ENCODE measurements around the gene CENPN.

DNA sequence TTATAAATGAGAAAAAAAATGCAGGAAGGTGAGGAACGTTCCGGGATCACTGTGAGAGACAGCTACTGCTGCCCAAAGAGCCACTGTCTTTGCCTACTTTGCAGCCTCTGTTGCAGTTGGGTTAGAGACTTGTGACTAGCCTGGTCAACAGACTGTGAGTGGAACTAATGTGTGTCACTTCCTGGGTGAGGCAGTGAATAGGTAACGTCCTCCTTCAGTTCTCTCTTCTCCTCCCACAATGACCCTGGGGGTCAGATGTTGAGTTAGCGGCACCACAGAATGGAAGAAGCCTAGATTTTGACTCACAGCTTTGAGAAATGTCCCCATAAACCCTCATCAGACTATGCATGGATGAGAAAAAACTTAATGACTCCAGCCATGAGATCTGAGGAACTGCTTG, 64.8 kb downstream of the CENPN start:
- TF ChIP-seq POLR2AphosphoS5 (IDR thresholded peaks at IDR 0.05; ENCODE audit: low read length) (no peak), SREBF1 (IDR thresholded peaks at IDR 0.05; ENCODE audit: low read length) (no peak), TARDBP (IDR thresholded peaks at IDR 0.05; ENCODE audit: borderline replicate concordance) (no peak), BRCA1 (IDR thresholded peaks at IDR 0.05; ENCODE audit: low read depth, low read length) (no peak), NFYB (IDR thresholded peaks at IDR 0.05; ENCODE audit: insufficient read depth, low read depth, low read length) (no peak), MYC (IDR thresholded peaks at IDR 0.05; ENCODE audit: insufficient read depth, insufficient read length, insufficient replicate concordance, low read length, severe bottlenecking) (no peak), JUNB (IDR thresholded peaks at IDR 0.05) (no peak), ZNF274 (IDR thresholded peaks at IDR 0.05; ENCODE audit: insufficient read depth, insufficient read length) (no peak), CBFB (IDR thresholded peaks at IDR 0.05; ENCODE audit: low read depth) (no peak)
- TF ChIP-seq, protein P1, sequence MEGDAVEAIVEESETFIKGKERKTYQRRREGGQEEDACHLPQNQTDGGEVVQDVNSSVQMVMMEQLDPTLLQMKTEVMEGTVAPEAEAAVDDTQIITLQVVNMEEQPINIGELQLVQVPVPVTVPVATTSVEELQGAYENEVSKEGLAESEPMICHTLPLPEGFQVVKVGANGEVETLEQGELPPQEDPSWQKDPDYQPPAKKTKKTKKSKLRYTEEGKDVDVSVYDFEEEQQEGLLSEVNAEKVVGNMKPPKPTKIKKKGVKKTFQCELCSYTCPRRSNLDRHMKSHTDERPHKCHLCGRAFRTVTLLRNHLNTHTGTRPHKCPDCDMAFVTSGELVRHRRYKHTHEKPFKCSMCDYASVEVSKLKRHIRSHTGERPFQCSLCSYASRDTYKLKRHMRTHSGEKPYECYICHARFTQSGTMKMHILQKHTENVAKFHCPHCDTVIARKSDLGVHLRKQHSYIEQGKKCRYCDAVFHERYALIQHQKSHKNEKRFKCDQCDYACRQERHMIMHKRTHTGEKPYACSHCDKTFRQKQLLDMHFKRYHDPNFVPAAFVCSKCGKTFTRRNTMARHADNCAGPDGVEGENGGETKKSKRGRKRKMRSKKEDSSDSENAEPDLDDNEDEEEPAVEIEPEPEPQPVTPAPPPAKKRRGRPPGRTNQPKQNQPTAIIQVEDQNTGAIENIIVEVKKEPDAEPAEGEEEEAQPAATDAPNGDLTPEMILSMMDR (IDR thresholded peaks at IDR 0.05 in 2 of 3, conservative IDR thresholded peaks at IDR 0.05 in 1 of 3; ENCODE audit: control insufficient read depth in 2 of 3, extremely low read depth in 1 of 3, insufficient read depth in 1 of 3, low read depth in 3 of 3, low read length in 3 of 3), result no peak
- TF ChIP-seq, protein P2, sequence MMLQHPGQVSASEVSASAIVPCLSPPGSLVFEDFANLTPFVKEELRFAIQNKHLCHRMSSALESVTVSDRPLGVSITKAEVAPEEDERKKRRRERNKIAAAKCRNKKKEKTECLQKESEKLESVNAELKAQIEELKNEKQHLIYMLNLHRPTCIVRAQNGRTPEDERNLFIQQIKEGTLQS (IDR thresholded peaks at IDR 0.05; ENCODE audit: borderline replicate concordance, extremely low read depth, low read depth, low read length), result no peak
- TF ChIP-seq, protein P3, sequence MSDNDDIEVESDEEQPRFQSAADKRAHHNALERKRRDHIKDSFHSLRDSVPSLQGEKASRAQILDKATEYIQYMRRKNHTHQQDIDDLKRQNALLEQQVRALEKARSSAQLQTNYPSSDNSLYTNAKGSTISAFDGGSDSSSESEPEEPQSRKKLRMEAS (IDR thresholded peaks at IDR 0.05; ENCODE audit: low read depth, low read length), result no peak
- TF ChIP-seq, protein P4, sequence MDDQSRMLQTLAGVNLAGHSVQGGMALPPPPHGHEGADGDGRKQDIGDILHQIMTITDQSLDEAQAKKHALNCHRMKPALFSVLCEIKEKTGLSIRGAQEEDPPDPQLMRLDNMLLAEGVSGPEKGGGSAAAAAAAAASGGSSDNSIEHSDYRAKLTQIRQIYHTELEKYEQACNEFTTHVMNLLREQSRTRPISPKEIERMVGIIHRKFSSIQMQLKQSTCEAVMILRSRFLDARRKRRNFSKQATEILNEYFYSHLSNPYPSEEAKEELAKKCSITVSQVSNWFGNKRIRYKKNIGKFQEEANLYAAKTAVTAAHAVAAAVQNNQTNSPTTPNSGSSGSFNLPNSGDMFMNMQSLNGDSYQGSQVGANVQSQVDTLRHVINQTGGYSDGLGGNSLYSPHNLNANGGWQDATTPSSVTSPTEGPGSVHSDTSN (IDR thresholded peaks at IDR 0.05; ENCODE audit: insufficient replicate concordance, low read depth, low read length), result no peak

Measured in GM12878 (cell line).